Choroid plexus epithelial cell (primary cell): ENCODE results near the gene CIAO2A.
"Not testable (repeated sequence)": the region's sequence is repeated elsewhere in the genome, so short reads cannot be mapped to it uniquely, and the experiment has no call there.

Experiments used
- DNase-seq: peaks from one replicate; pipeline ENCODE4 v3.0.0-alpha.2; 2010; ENCODE audit warnings: low read depth
- H3K4me3 ChIP-seq: 2 replicates; pipeline ENCODE4 v1.5.1; 2011; ENCODE audit warnings: low read depth, mild to moderate bottlenecking, control low read depth, low read length, moderate library complexity
- TF ChIP-seq, protein P1 (sequence below): conservative IDR thresholded peaks from 2 replicates; pipeline ENCODE4 v1.5.1; 2011; ENCODE audit warnings: low read depth, mild to moderate bottlenecking, control low read depth, inconsistent platforms, low read length, moderate library complexity

The CIAO2A gene

DNA sequence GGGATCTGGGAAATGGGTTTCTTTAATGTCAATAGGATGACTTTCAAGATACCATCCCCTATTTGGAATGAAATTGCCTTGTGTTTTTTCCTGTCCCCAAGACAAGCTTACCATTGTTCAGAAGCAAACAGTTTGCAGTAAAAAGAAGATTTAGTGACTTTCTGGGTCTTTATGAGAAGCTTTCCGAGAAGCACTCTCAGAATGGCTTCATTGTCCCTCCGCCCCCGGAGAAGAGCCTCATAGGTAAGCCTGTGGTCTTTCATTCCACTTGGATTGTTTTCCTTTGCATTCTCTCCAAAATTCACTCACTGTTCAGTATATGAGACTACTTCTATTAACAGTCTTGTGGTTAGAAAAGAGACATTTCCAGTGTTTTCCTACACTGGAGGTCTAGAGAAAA, 32.3 kb upstream of the CIAO2A start:
- TF ChIP-seq, protein P1, sequence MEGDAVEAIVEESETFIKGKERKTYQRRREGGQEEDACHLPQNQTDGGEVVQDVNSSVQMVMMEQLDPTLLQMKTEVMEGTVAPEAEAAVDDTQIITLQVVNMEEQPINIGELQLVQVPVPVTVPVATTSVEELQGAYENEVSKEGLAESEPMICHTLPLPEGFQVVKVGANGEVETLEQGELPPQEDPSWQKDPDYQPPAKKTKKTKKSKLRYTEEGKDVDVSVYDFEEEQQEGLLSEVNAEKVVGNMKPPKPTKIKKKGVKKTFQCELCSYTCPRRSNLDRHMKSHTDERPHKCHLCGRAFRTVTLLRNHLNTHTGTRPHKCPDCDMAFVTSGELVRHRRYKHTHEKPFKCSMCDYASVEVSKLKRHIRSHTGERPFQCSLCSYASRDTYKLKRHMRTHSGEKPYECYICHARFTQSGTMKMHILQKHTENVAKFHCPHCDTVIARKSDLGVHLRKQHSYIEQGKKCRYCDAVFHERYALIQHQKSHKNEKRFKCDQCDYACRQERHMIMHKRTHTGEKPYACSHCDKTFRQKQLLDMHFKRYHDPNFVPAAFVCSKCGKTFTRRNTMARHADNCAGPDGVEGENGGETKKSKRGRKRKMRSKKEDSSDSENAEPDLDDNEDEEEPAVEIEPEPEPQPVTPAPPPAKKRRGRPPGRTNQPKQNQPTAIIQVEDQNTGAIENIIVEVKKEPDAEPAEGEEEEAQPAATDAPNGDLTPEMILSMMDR: no peak
- no peak overlapping the region for H3K4me3 ChIP-seq

DNA sequence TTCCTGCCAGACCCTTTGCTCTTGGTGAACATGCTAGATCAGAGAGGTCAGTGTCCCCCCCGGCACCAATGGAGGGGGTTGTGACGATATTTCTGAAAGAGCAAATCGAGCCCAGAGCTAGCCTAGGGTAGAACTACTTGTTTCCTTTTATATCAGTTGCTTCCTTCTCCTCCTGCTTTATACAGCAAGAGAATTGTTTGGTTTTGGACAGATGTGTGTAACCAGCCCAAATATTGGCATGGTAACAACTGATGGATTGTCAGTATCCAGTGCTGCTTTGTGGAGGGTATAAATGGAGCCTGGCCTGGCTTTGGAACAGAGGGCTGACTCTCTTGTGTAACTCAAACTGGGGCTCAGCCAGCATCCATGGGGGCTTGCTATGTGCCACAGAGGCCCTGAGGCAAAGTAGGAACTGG, 29.3 kb upstream of the CIAO2A start:
- H3K4me3 ChIP-seq: no peak overlapping the region
- DNase-seq: no peak
- TF ChIP-seq, protein P1: no peak

More for the DNA sequence above, 32.3 kb upstream of the CIAO2A start:
- DNase-seq: no peak

DNA sequence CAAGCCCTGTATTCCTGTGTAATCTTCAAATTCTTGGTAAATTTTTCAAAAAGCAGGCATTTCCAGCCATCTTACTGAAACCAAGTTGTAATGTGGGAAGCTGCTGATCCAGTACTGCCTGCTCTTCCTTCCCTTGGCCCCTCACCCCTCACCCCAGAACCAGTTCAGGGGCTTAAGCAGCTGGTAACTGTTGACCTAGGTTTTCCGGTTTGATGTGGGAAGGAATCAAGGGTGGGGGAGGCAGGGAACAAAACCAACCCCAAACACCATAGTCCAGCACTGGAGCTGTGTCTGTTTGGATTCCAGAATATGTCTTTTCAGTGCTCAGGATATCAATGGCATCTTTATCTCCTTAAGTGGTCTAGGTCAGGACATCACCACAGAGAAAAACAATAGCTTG, 28.8 kb upstream of the CIAO2A start:
- H3K4me3 ChIP-seq: no peak overlapping the region
- DNase-seq: no peak
- TF ChIP-seq, protein P1: no peak

DNA sequence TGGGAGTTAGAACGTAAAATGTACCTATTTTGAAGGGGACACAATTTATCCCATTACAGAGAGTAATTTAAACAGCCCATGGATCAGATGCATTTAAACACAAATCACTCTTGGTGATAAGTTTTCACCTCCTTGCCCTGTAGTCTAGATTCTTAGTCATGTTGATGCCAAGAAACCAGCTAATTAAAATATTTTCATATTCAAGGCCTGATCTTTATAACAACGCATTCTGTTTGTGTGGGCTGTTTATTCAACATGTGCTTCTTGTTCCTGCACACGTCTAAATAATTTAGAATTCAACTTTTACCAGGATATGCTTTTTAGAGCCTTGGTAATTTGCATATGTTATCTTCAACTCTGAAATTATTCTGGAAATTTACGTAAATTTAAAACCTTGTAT, 28.0 kb upstream of the CIAO2A start:
- DNase-seq: no peak
- no peak overlapping the region for H3K4me3 ChIP-seq
- TF ChIP-seq, protein P1: no peak

DNA sequence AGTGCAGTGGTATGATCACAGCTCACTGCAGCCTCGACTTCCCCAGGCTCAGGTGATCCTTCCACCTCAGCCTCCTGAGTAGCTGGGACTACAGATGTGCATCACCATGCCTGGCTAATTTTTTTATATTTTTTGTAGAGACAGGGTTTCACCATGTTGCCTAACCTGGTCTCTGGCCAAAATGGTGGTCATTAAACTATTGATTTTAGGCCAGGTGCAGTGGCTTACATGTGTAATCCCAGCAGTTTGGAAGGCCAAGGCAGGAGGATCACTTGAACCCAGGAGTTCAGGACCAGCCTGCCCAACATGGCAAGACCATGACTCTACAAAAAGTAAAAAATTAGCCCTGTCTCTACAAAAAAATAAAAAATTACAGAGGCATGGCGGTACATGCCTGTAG, 26.7 kb upstream of the CIAO2A start:
- H3K4me3 ChIP-seq: not testable (repeated sequence)

DNA sequence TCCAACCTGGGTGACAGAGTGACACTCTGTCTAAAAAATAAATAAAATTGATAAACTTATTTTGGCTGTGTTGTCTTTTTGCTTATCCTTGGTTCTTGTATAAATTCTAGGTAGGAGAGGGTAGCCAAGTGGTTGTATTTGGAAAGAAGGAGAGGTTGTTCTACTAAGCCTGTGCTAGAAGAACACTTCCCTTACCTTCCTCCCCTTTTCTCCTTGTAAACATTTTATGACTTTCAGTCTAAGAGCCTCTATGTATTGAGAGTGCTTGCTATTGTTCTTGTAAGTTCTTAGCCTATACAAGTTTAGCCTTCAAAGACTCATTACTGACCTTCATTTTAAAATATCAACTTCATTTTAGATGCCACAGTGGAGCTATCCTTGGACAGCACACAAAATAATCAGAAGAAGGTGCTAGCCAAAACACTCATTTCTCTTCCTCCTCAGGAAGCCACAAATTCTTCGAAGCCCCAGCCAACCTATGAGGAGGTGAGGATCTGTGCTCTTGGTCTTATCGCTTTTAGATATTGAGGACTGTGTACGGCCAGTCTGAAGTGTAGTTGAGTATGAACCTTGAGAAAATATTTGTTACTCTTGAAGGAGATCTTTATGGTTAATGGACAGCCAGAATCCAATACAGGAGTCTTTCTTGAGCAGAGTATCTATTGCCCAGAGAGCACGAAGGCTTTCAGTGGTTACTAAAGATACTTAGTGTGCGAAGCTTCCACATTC, 24.3 kb upstream of the CIAO2A start:
- TF ChIP-seq, protein P1: no peak
- no peak overlapping the region for H3K4me3 ChIP-seq
- DNase-seq: no peak

More for the DNA sequence above, 26.7 kb upstream of the CIAO2A start:
- not testable (repeated sequence) for DNase-seq

DNA sequence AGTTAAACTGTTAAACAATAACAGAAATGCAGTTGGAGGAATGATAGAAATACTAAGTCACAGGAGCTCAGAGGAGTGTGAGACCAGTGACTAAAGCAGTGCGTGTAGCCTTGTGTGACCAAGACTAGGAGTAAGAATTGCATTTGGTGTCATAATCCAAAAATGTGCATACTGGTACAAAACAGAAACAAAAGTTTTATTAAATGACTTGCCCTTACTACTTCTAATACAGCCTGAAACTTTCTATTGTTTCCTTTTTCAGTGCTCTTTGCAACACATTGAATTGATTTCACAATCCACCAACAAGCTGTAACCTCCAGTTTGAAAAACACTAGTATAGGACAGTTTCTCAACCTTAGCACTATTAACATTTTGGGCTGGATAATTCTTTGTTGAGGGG, 19.3 kb upstream of the CIAO2A start:
- TF ChIP-seq, protein P1: no peak
- peak; percentile 48 for DNase-seq
- no peak overlapping the region for H3K4me3 ChIP-seq
